Ascending aorta (tissue), 2 donors: Measurements from ENCODE around the gene SYT9. TPM values are rescaled to one million over a fixed set of nuclear protein-coding genes. Genes with fewer than 3 reads are reported as not detected.

Experiments used
- DNase-seq, 2 donors: peaks; one replicate each; pipeline ENCODE4 v3.0.0-alpha.2; 2019; ENCODE audit warnings: low spot score in 2 of 2
- H3K27ac ChIP-seq, 2 donors: fragments of 200-600 bp; sonication (generic); one replicate each; pipeline ENCODE4 v1.5.1; 2016 to 2017; ENCODE audit warnings: mild to moderate bottlenecking in 1 of 2
- H3K27me3 ChIP-seq: fragments of 200-600 bp; sonication (generic); one replicate; pipeline ENCODE4 v1.5.1; 2017
- H3K36me3 ChIP-seq, 2 donors: fragments of 200-600 bp; sonication (generic); one replicate each; pipeline ENCODE4 v1.5.1; 2016
- H3K4me1 ChIP-seq, 2 donors: fragments of 200-600 bp; sonication (generic); one replicate each; pipeline ENCODE4 v1.5.1; 2016 to 2017; ENCODE audit warnings: mild to moderate bottlenecking in 1 of 2
- H3K4me3 ChIP-seq, 2 donors: fragments of 200-600 bp; sonication (generic); one replicate each; pipeline ENCODE4 v1.5.1; 2016 to 2017; ENCODE audit warnings: mild to moderate bottlenecking in 1 of 2
- H3K9me3 ChIP-seq, 2 donors: fragments of 200-600 bp; sonication (generic); one replicate each; pipeline ENCODE4 v1.5.1; 2016
- intact Hi-C: fragments of 100-400 bp; cut with DNase I; formaldehyde crosslinking; loops from one replicate; pipeline ENCODE4 v1.15.1; 2023
- total RNA-seq: library from RNA; depleted of rRNA; stranded (reverse); fragments of >200 nt; gene quantifications from one replicate; pipeline ENCODE4 v1.1.0, GENCODE V29; 2016
- TF ChIP-seq, protein P1 (sequence below), 3 experiments: fragments of 200-600 bp in 2 of 3; fragments of 450-650 bp in 1 of 3; sonication (generic) in 2 of 3; IDR thresholded peaks; one replicate each; pipeline ENCODE4 v1.5.1; 2016 to 2019; ENCODE audit warnings: antibody characterized with exemption in 3 of 3, mild to moderate bottlenecking in 1 of 3, moderate library complexity in 1 of 3

SYT9 gene
- total RNA-seq, 1 donor from 2014 or later = 3.1 TPM

- H3K9me3 ChIP-seq = no peaks in the 10 kb centered on the region
- H3K4me3 ChIP-seq = no peak overlapping the region
- no peak for DNase-seq
- intact Hi-C loops = loop anchor here (10.0 kb wide), 1 partner anchor 1838 kb away; no protein-coding TSS in a partner anchor
- H3K4me1 ChIP-seq = no peaks in the 10 kb centered on the region
- TF ChIP-seq, protein P1, sequence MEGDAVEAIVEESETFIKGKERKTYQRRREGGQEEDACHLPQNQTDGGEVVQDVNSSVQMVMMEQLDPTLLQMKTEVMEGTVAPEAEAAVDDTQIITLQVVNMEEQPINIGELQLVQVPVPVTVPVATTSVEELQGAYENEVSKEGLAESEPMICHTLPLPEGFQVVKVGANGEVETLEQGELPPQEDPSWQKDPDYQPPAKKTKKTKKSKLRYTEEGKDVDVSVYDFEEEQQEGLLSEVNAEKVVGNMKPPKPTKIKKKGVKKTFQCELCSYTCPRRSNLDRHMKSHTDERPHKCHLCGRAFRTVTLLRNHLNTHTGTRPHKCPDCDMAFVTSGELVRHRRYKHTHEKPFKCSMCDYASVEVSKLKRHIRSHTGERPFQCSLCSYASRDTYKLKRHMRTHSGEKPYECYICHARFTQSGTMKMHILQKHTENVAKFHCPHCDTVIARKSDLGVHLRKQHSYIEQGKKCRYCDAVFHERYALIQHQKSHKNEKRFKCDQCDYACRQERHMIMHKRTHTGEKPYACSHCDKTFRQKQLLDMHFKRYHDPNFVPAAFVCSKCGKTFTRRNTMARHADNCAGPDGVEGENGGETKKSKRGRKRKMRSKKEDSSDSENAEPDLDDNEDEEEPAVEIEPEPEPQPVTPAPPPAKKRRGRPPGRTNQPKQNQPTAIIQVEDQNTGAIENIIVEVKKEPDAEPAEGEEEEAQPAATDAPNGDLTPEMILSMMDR (IDR thresholded peaks at IDR 0.05) = no peak
- no peaks in the 10 kb centered on the region for H3K27me3 ChIP-seq
- no peak overlapping the region for H3K27ac ChIP-seq
- no peaks in the 10 kb centered on the region for H3K36me3 ChIP-seq
Observed at GRCh38 chr11:7272373-7272772, 20.7 kb downstream of the SYT9 start.

- intact Hi-C loops = loop anchor here (10.0 kb wide), 1 partner anchor 1840 kb away; no protein-coding TSS in a partner anchor
- TF ChIP-seq, protein P1 (IDR thresholded peaks at IDR 0.05) = no peak
- no peaks in the 10 kb centered on the region for H3K27me3 ChIP-seq
- no peak for DNase-seq
- H3K4me1 ChIP-seq = no peaks in the 10 kb centered on the region
- H3K36me3 ChIP-seq = no peaks in the 10 kb centered on the region
- no peak overlapping the region for H3K27ac ChIP-seq
- no peaks in the 10 kb centered on the region for H3K9me3 ChIP-seq
- H3K4me3 ChIP-seq = no peak overlapping the region
Observed at GRCh38 chr11:7275133-7275532, 23.4 kb downstream of the SYT9 start.

DNA sequence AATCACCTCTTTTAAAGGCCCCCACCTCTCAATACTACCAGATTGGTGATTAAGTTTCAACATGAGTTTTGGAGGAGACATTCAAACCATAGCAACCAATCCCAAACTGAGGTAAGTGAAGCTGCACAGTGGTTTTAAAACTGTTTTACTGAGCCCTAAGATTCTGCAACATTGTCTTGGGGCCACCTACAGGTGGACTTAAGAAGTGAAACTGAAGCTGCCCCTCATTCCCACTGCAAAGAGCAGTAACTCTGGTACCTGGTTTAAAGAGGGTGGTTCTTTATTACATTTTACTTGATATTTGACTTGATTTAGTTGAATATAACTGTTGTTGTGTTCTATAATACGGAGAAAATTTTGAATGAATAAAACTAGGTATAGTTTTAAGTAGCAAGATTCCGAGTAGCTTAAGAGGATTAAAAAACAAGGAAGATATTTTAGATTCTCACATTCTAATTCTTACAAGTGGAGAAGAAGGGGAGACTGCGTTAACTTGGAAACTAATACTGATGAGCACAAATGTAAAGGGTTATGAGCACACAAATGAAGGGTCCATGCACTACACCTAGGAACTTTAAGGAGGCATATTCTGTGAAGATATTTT, 26.7 kb downstream of the SYT9 start:
- H3K27ac ChIP-seq = no peak overlapping the region
- intact Hi-C loops = loop anchor here (10.0 kb wide), 1 partner anchor 1844 kb away; no protein-coding TSS in a partner anchor
- no peak overlapping the region for H3K4me3 ChIP-seq
- H3K9me3 ChIP-seq = no peaks in the 10 kb centered on the region
- DNase-seq = no peak
- TF ChIP-seq, protein P1 (IDR thresholded peaks at IDR 0.05) = peak in 1 of 3 experiments; percentile 35
- H3K4me1 ChIP-seq = no peaks in the 10 kb centered on the region
- H3K36me3 ChIP-seq = no peaks in the 10 kb centered on the region
- H3K27me3 ChIP-seq = no peaks in the 10 kb centered on the region

GRCh38 chr11:7279676-7280075, 28.0 kb downstream of the SYT9 start:
- TF ChIP-seq, protein P1 (IDR thresholded peaks at IDR 0.05) = no peak
- DNase-seq = no peak
- no peak overlapping the region for H3K4me3 ChIP-seq
- no peaks in the 10 kb centered on the region for H3K36me3 ChIP-seq
- no peaks in the 10 kb centered on the region for H3K27me3 ChIP-seq
- no peak overlapping the region for H3K27ac ChIP-seq
- no peaks in the 10 kb centered on the region for H3K4me1 ChIP-seq
- no peaks in the 10 kb centered on the region for H3K9me3 ChIP-seq
- intact Hi-C loops = loop anchor here (10.0 kb wide), 1 partner anchor 1845 kb away; no protein-coding TSS in a partner anchor

DNA sequence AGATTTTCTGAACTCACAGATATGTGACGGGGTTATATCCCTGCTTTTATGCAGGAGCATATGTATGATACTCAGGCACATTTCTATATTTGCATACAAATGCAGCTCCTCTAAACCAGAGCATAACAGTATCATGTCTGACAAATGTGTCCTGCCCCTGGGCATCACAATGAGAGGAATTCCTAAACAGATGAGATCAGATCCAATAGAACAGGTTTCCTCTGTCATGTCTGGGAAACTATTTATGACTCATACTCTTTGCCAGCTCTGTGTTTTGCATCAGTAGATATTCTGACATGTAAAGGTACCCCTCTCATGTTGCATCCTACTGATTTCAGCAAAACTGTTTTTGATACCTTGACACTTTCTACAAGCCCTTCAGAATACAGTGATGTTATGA, 29.4 kb downstream of the SYT9 start:
- Histone ChIP-seq H3K27ac (no peak overlapping the region), H3K27me3 (no peaks in the 10 kb centered on the region), H3K36me3 (no peaks in the 10 kb centered on the region), H3K9me3 (no peaks in the 10 kb centered on the region), H3K4me3 (no peak overlapping the region), H3K4me1 (no peaks in the 10 kb centered on the region)
- intact Hi-C loops = no loop called here
- DNase-seq = no peak
- TF ChIP-seq, protein P1 (IDR thresholded peaks at IDR 0.05) = no peak
